Left lung (tissue), 14 donors: ENCODE results near the gene EBNA1BP2. TPM values are rescaled to one million over a fixed set of nuclear protein-coding genes. Genes with fewer than 3 reads are reported as not detected.

Source experiments
- ATAC-seq: fragments of 200-7000 bp; cut with Tn5 transposase; one replicate; pipeline ENCODE4 v1.9.1; 2020; ENCODE audit warnings: moderate library complexity
- DNase-seq, 4 donors: peaks; one replicate each; pipeline ENCODE4 v3.0.0-alpha.2; 2013 to 2020
- H3K27ac ChIP-seq, 2 donors: fragments of 200-600 bp; sonication (generic) in 1 of 2; one replicate each; pipeline versions ENCODE4 v1.5.0 to v1.8.0; 2020 to 2021
- H3K27me3 ChIP-seq, 2 donors: fragments of 200-600 bp; sonication (generic) in 1 of 2; one replicate each; pipeline versions ENCODE4 v1.5.0 to v1.8.0; 2020 to 2021
- H3K36me3 ChIP-seq, 2 donors: fragments of 200-600 bp; sonication (generic) in 1 of 2; one replicate each; pipeline versions ENCODE4 v1.5.0 to v1.8.0; 2020 to 2021
- H3K4me1 ChIP-seq, 2 donors: fragments of 200-600 bp; one replicate each; pipeline ENCODE4 v1.8.0; 2021
- H3K4me3 ChIP-seq, 2 donors: fragments of 200-600 bp; sonication (generic) in 1 of 2; one replicate each; pipeline versions ENCODE4 v1.5.0 to v1.8.0; 2020 to 2021; ENCODE audit warnings: mild to moderate bottlenecking in 1 of 2
- H3K9me3 ChIP-seq, 2 donors: fragments of 200-600 bp; sonication (generic) in 1 of 2; one replicate each; pipeline versions ENCODE4 v1.5.0 to v1.8.0; 2020 to 2021
- CTCF ChIP-seq, 2 donors: fragments of 200-600 bp; sonication (generic) in 1 of 2; IDR thresholded peaks; one replicate each; pipeline versions ENCODE4 v1.5.0 to v1.8.0; 2021; ENCODE audit warnings: antibody characterized with exemption in 2 of 2
- intact Hi-C, 2 donors: fragments of 100-400 bp; cut with DNase I; formaldehyde crosslinking; loops; one replicate each; pipeline versions ENCODE4 v1.11.2 to v1.14.2; 2022
- long read RNA-seq, 12 donors: library from polyadenylated mRNA in 2 of 12; unstranded in 2 of 12; transcript quantifications; one replicate each; pipeline ENCODE4 v2.0.0 and lab custom pipeline, GENCODE V29; 2019 to 2026
- polyA plus RNA-seq, 6 donors: library from polyadenylated mRNA; unstranded; fragments of 120-200 nt; gene quantifications; one replicate each; pipeline ENCODE4 v1.2.1, GENCODE V29; 2013; ENCODE audit not compliant: insufficient read length in 6 of 6
- total RNA-seq, 2 donors: library from RNA; stranded (reverse); fragmentation: NEBNext Ultra II Directional; extraction: Animal tissue kit (Norgen Biotek cat#: 25700); gene quantifications; one replicate each; pipeline ENCODE4 v1.2.1, GENCODE V29; 2021
- donor health status: DM: no; HTN: yes; CAD: no.
- donor health status: DM: no; HTN: no; CAD: no.

Gene EBNA1BP2
- total RNA-seq (10 to 100 TPM; 32.1 to 55.1 TPM), polyA plus RNA-seq (10 to 100 TPM; 42.0 to 54.0 (median 51.2) TPM)
- long read RNA-seq, donor 1, transcript EBNA1BP2-201 (9 exons, 1,322 nt) = major isoform, 24 of 48 reads
- long read RNA-seq, donor 1, partial matches to known transcripts = 19 of 48 reads
- long read RNA-seq, donor 1, other reads (novel, unspliced or antisense) = 0 of 48 reads
- long read RNA-seq, donor 2, transcript EBNA1BP2-201 (9 exons, 1,322 nt) = major isoform, 17 of 43 reads
- long read RNA-seq, donor 2, partial matches to known transcripts = 23 of 43 reads
- long read RNA-seq, donor 2, other reads (novel, unspliced or antisense) = 0 of 43 reads
- long read RNA-seq, donor 3, transcript EBNA1BP2-201 (9 exons, 1,322 nt) = major isoform, 31 of 48 reads
- long read RNA-seq, donor 3, partial matches to known transcripts = 15 of 48 reads
- long read RNA-seq, donor 3, other reads (novel, unspliced or antisense) = 0 of 48 reads
- long read RNA-seq, donor 4, transcript EBNA1BP2-201 (9 exons, 1,322 nt) = major isoform, 43 of 60 reads
- long read RNA-seq, donor 4, partial matches to known transcripts = 8 of 60 reads
- long read RNA-seq, donor 4, other reads (novel, unspliced or antisense) = 9 of 60 reads
- long read RNA-seq, donor 5, transcript EBNA1BP2-201 (9 exons, 1,322 nt) = major isoform, 14 of 31 reads
- long read RNA-seq, donor 5, partial matches to known transcripts = 10 of 31 reads
- long read RNA-seq, donor 5, other reads (novel, unspliced or antisense) = 0 of 31 reads
- long read RNA-seq, donor 6, transcript EBNA1BP2-201 (9 exons, 1,322 nt) = major isoform, 11 of 30 reads
- long read RNA-seq, donor 6, partial matches to known transcripts = 15 of 30 reads
- long read RNA-seq, donor 6, other reads (novel, unspliced or antisense) = 0 of 30 reads
- long read RNA-seq, donor 7, transcript EBNA1BP2-201 (9 exons, 1,322 nt) = major isoform, 12 of 28 reads
- long read RNA-seq, donor 7, partial matches to known transcripts = 0 of 28 reads
- long read RNA-seq, donor 7, other reads (novel, unspliced or antisense) = 14 of 28 reads
- long read RNA-seq, donor 8, transcript EBNA1BP2-201 (9 exons, 1,322 nt) = major isoform, 9 of 9 reads
- long read RNA-seq, donor 8, partial matches to known transcripts = 0 of 9 reads
- long read RNA-seq, donor 8, other reads (novel, unspliced or antisense) = 0 of 9 reads
- long read RNA-seq, donor 9, partial matches to known transcripts = 0 of 1 reads
- long read RNA-seq, donor 9, other reads (novel, unspliced or antisense) = 0 of 1 reads
- long read RNA-seq, donor 10, transcript EBNA1BP2-201 (9 exons, 1,322 nt) = major isoform, 138 of 160 reads
- long read RNA-seq, donor 10, partial matches to known transcripts = 10 of 160 reads
- long read RNA-seq, donor 10, other reads (novel, unspliced or antisense) = 12 of 160 reads
- long read RNA-seq, donor 11, transcript EBNA1BP2-201 (9 exons, 1,322 nt) = major isoform, 28 of 54 reads
- long read RNA-seq, donor 11, partial matches to known transcripts = 21 of 54 reads
- long read RNA-seq, donor 11, other reads (novel, unspliced or antisense) = 0 of 54 reads
- long read RNA-seq, donor 12, transcript EBNA1BP2-201 (9 exons, 1,322 nt) = major isoform, 20 of 33 reads
- long read RNA-seq, donor 12, partial matches to known transcripts = 8 of 33 reads
- long read RNA-seq, donor 12, other reads (novel, unspliced or antisense) = 0 of 33 reads

- peaks cover 0 to 4% of the 10 kb centered on the region in 2 donors for H3K27me3 ChIP-seq
- H3K4me3 ChIP-seq = peak within 1 kb of the TSS; percentile 91 to 96
- peaks cover 0 to 36% of the 10 kb centered on the region in 2 donors for H3K36me3 ChIP-seq
- DNase-seq (peak; percentile 90 to 95 (median 93)), ATAC-seq (peak; percentile 93)
- no peaks in the 10 kb centered on the region for H3K9me3 ChIP-seq
- peaks cover 5 to 23% of the 10 kb centered on the region in 2 donors for H3K4me1 ChIP-seq
- peak within 1 kb of the TSS in 1 of 2 donors; percentile 59 for H3K27ac ChIP-seq
- no peak for TF ChIP-seq CTCF (IDR thresholded peaks at IDR 0.05)
- intact Hi-C loops = no loop called here
These were observed at the start of gene EBNA1BP2, which contains the start of gene CFAP57 for GRCh38 chr1:43171876-43172526. Gene EBNA1BP2 (minus strand): TSS chr1:43172290. CDS start chr1:43172118, 172 bp downstream. Gene CFAP57 (plus strand): TSS chr1:43172330. CDS start chr1:43172754, 424 bp downstream.

- H3K4me3 ChIP-seq = no peak overlapping the region
- no peak overlapping the region for H3K27ac ChIP-seq
- no peaks in the 10 kb centered on the region for H3K9me3 ChIP-seq
- H3K4me1 ChIP-seq = no peaks in the 10 kb centered on the region
- ATAC-seq = no peak
- DNase-seq = no peak
- intact Hi-C loops = no loop called here
- no peak for TF ChIP-seq CTCF (IDR thresholded peaks at IDR 0.05)
- H3K36me3 ChIP-seq = no peaks in the 10 kb centered on the region
- H3K27me3 ChIP-seq = no peaks in the 10 kb centered on the region
These were observed 49.7 kb upstream of the EBNA1BP2 start for GRCh38 chr1:43221797-43222196.

GRCh38 chr1:43220905-43221778 lies 49.1 kb upstream of the EBNA1BP2 start:
- Histone ChIP-seq H3K9me3 (no peaks in the 10 kb centered on the region), H3K36me3 (no peaks in the 10 kb centered on the region), H3K4me1 (no peaks in the 10 kb centered on the region), H3K4me3 (no peak overlapping the region), H3K27ac (no peak overlapping the region), H3K27me3 (no peaks in the 10 kb centered on the region)
- no peak for ATAC-seq
- no peak for DNase-seq
- TF ChIP-seq CTCF (IDR thresholded peaks at IDR 0.05) = no peak
- intact Hi-C loops = no loop called here
